CD4-positive, alpha-beta T cell treated with Interleukin-10 for 1 hour (primary cell): Measurements from ENCODE around the gene NT5DC4.

ENCODE experiments used
- DNase-seq: peaks from one replicate; pipeline ENCODE4 v3.0.0-alpha.2; 2020

NT5DC4 gene

DNA sequence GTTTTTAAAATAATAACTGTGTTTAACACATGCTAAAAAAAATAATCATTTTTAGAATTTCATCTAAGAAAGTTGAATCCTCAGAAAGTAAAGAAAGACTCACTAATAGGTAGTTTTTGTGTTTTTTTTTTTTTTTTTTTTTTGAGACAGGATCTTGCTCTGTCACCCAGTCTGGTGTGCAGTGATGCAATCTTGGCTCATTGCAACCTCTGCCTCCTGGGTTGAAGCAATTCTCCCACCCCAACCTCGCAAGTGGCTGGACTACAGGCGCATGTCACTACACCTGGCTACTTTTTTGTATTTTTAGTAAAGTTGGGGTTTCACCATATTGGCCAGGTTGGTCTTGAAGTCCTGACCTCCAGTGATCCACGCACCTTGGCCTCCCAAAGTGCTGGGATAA, 36.4 kb downstream of the NT5DC4 start:
- no peak for DNase-seq

DNA sequence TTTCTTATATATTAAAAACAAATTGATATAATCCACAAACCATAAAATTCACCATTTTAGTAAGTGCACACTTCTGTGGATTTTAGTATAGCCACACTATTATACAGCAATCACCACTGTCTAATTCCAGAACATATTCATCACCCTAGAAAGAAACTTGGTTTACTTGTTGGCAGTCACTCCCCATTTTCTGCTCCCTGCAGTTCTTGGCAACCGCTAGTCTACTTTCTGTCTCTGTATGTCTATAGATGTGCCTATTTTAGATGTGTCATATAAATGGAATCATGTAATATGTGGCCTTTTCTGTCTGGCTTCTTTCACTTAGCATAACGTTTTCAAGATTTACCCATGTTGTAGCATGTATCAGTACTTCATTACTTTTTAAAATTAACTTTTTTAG, 37.9 kb downstream of the NT5DC4 start:
- no peak for DNase-seq

DNA sequence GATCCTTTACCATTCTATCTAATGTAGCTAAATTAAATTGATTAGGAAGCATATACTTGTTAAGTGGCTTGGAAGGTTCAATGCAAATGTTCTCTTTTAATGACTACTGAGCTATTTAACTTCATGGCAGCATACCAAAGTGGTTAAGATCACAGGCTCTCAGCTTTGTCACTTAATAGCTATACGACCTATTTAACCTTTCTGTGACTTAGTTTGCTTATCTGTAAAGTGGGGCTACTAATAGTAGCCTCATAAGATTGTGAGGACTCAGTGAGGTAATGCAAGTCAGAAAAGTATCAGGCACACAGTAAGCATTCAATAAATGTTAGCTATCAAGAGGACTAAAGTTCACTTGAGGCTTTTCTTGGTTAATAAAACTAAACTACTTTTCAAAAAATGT, 39.3 kb downstream of the NT5DC4 start:
- no peak for DNase-seq

DNA sequence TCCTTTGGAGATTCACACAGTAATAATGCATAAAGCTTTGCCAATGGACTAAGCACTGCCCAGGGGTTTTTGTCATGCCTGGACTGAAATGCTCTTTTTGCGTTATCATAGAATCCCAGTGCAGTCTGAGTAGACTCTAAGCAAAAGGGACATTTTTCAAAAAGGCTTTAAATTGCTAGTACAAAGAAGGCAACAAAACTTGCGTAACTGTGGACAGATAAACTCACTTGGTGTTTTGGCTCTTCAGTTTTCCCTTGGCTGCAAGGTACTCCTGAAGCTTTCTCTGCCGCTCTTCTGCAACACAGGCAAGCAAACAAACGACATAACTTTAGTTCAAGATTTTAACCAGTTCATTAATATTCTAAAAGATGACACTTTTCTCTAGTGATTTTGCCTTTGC, 41.5 kb downstream of the NT5DC4 start:
- no peak for DNase-seq

DNA sequence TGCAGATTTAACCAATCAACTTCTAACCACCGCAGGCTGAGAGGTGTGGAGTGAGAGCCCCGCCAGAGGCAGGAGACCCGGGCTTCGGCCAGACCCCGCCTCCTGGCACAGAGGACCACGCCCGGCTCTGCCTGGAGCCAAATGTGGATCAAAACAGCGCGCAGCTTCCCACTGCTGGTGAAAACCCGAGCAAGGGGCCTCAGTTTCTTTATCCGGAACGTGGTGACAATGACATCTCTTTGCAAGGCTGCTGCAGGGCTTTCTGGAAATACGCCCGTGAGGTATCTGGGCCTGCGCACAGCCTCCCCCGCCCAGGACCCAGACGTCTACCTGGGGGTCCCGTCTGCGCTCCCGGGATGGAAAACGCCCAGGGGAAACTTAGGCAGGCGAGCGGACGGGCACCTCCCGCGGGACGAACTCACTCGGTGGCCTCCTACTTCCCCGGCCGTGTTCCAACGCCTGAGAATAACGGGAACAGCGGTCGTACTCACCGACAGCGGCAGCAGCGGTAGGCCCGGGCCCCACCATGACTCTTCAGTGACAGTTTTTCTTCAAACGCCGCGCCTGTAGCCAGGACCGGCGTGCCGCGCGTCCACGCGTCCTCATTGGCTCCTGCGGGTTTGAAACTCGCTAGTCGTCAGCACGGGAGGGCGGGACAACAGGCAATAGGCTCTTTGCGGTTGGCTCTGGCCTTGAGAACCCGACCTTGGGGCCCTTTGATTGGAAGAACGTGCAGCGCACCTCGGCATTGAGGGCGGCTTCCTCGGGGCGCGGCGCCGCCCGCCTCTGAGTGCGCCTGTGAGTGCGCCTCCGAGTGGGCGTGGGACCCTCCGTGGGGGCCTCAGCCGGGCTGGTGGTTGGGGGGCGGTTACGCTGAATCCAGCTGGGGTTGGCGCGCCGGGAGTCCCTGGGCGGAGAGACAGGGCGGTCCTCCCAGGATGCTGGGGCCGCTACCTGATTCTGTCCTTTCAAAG, 43.5 kb downstream of the NT5DC4 start, which contains the start of gene CKAP2L:
CKAP2L (minus strand) TSS at position 539 of the 974 bp plus-strand sequence; CDS start at position 528, 11 bp downstream.
- peak; percentile 96 for DNase-seq

- DNase-seq = no peak
These were observed 44.4 kb downstream of the NT5DC4 start for GRCh38 chr2:112765251-112765650.

DNA sequence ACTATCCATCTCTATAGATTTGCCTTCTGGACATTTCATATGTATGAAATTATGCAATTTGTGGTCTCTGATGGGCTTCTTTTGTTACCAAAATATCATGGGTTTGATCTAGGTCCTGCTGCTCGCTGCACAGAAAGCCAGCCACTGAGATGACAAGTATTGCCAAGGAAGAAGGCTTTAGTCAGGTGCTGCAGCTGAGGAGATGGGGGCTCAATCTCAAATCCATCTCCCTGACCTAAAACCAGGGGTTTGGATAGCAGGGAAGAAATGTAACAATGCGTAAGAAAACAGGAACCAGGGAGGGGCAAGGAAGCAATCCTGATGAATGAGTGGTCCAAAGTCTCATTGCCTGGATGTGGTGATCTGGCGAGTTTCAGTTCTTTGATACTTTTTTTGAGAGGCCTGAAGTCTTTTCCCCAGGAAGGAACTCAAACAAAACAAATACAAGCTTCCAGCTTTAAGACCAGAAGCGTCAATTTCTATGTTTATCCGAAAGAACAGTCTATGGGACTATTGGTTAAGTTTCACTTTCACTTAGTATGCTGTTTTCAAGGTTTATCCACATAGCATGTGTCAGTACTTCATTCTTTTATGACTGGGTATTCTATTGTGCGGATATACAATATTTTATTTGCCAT, 47.0 kb downstream of the NT5DC4 start:
- DNase-seq = peak; percentile 22

GRCh38 chr2:112768432-112768831, 47.6 kb downstream of the NT5DC4 start:
- no peak for DNase-seq

- no peak for DNase-seq
These were observed 51.5 kb downstream of the NT5DC4 start for GRCh38 chr2:112772322-112772721.

GRCh38 chr2:112772911-112773475, 52.2 kb downstream of the NT5DC4 start:
- DNase-seq = no peak

GRCh38 chr2:112773556-112773955, 52.7 kb downstream of the NT5DC4 start:
- DNase-seq = no peak

DNA sequence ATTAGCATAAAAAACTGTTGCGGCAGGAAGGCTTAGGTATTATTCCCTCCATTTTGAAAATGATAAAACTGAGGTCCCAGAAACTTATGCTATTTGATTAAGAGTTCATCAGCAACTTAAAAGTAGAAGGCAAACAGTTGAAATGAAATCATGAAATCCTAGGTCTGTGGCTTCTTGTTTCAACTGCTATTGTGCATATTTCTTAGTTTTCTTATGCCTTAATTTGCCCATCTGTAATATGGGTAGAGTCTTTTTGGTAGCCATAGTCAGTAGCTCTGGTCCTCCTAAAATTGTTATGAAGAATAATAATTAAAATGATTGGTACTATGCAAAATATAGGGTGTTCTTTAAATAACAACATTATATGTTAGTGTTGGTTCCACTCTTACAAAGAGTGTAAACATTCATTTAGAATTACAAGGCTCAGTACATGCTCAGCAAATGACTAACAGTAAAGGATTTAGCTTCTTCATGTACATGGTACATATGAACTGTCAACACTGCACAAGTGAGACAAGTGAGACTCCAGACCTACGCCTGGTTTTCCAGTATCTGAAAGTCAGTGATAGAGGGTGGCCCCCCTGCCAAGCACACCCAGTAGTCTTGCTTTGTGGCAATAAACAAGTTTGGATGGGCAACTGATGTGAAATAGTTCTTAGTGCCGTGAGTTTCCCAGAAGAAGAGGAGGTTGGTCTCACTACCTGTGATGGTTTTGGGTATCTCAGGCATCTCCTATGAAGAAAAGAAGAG, 53.9 kb downstream of the NT5DC4 start:
- no peak for DNase-seq

DNA sequence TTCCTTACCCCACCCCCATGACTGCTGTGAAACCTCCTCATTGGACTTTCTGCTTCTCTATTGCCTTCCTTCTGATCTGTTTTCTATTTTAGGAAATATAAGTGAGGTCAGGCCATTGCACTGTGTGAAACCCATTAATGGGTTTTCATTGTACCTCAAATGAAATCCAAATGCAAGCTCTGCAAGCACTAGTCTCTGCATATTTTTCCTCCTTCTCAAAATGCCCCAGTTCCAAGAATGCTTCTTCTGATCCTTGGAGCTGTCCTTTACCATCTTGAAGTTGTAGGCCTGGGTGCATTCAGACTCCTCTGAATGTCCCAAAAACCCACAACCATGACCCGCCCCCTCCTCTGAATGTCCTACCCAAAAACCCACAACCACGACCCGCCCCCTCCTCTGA, 55.3 kb downstream of the NT5DC4 start:
- DNase-seq = no peak

GRCh38 chr2:112777036-112777435, 56.2 kb downstream of the NT5DC4 start:
- DNase-seq = no peak

GRCh38 chr2:112779598-112779997, 58.8 kb downstream of the NT5DC4 start:
- no peak for DNase-seq

GRCh38 chr2:112782234-112782799, 61.5 kb downstream of the NT5DC4 start:
- DNase-seq = no peak

DNA sequence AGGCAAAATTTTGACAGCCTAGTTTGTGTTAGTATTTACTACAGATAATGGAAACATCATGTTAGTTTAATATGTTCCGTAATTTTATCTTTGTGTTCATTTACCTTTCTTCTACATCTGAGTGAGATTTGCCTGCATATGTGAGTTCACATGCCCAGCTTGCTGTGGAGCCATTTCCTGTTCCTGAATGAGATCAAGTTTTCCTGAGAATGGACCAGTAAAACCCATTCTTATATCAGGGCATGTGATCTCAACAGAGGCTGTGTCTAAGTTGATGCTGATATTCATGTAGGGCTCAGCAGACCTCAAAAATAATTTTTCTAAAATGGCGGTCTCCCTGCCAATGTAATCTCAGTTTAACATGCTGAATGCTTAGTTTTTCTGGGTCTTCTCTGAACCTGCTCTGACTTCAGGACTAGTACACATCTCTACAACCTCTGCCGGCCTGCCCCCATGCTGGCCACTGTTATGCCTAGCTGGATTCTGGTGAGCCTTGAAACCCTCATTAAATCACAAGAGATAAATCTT, 62.4 kb downstream of the NT5DC4 start:
- no peak for DNase-seq

GRCh38 chr2:112784199-112785189, 63.7 kb downstream of the NT5DC4 start, which contains the start of gene IL1A:
Gene IL1A (minus strand): TSS chr2:112784493. CDS start chr2:112783770, 723 bp downstream.
- DNase-seq = no peak

DNA sequence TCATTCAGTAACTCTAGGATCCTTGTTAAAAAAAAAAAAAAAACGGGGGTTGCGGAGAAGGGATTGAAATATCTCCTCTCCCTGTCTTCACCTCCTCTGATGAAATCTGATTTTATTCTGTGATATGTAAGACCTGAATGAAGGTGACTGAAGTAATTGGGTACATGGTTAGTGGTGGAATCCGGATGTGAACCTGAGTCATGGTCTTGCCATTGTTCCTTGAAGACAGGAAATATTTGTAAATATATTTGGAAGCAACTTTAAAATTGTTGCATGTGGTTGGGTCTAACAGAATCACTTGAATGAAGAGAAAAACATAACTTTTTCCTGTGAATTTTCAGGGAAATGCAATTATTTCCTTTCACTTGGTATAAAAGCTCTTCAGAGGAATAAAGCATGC, 66.5 kb downstream of the NT5DC4 start:
- no peak for DNase-seq

- DNase-seq = no peak
These were observed 67.0 kb downstream of the NT5DC4 start for GRCh38 chr2:112787729-112788393.
